Measurements from ENCODE around the gene GPR4. TPM values are rescaled to one million over a fixed set of nuclear protein-coding genes. Genes with fewer than 3 reads are reported as not detected.

The GPR4 gene
- total RNA-seq, 4 donors from 2014 or later, result 6.0 to 29.4 (median 12.0) TPM

DNA sequence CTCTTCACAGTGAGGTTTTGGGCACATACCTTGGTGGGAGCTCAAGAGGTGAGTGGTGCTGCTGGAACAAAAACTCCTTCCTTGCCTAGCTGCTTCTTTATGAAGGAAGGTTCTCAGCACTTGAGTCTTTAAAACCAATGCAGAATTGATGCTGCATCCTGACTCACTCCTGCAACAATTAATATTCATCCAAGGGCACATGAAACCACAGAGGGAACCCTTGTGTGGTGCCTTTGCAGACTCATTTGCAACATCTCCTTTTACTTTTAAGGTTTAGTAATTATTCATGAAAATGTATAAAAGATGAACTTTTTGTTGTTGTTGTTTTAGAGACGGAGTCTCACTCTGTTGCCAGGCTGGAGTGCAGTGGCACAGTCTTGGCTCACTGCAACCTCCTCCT lies 47.5 kb downstream of the GPR4 start:
- ATAC-seq (ENCODE audit: low FRiP score), result no peak
- TF ChIP-seq, protein P1, sequence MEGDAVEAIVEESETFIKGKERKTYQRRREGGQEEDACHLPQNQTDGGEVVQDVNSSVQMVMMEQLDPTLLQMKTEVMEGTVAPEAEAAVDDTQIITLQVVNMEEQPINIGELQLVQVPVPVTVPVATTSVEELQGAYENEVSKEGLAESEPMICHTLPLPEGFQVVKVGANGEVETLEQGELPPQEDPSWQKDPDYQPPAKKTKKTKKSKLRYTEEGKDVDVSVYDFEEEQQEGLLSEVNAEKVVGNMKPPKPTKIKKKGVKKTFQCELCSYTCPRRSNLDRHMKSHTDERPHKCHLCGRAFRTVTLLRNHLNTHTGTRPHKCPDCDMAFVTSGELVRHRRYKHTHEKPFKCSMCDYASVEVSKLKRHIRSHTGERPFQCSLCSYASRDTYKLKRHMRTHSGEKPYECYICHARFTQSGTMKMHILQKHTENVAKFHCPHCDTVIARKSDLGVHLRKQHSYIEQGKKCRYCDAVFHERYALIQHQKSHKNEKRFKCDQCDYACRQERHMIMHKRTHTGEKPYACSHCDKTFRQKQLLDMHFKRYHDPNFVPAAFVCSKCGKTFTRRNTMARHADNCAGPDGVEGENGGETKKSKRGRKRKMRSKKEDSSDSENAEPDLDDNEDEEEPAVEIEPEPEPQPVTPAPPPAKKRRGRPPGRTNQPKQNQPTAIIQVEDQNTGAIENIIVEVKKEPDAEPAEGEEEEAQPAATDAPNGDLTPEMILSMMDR (IDR thresholded peaks at IDR 0.05), result no peak
- DNase-seq (ENCODE audit: low spot score), result no peak

DNA sequence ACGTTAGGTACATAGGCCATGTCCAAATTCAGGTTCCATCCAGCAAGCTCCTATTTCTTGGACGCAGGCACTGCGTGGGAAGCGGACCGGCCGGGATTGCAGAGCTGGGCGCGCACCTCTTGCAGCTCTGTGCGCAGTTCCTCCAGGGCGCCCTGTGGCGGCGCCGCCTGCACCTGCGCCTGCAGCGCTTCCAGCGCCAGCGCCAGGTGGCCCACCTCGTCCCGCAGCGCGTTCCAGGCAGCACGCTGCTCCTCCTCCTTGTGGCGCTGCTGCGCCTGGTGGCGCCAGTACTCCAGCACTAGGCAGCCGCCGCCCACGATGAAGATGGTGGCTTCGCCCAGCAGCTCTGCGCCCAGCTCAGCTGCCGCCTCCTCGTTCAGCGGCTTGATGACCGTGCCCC lies 48.5 kb downstream of the GPR4 start:
- TF ChIP-seq, protein P1 (IDR thresholded peaks at IDR 0.05), result no peak
- DNase-seq (ENCODE audit: low spot score) (no peak), ATAC-seq (ENCODE audit: low FRiP score) (no peak)

DNA sequence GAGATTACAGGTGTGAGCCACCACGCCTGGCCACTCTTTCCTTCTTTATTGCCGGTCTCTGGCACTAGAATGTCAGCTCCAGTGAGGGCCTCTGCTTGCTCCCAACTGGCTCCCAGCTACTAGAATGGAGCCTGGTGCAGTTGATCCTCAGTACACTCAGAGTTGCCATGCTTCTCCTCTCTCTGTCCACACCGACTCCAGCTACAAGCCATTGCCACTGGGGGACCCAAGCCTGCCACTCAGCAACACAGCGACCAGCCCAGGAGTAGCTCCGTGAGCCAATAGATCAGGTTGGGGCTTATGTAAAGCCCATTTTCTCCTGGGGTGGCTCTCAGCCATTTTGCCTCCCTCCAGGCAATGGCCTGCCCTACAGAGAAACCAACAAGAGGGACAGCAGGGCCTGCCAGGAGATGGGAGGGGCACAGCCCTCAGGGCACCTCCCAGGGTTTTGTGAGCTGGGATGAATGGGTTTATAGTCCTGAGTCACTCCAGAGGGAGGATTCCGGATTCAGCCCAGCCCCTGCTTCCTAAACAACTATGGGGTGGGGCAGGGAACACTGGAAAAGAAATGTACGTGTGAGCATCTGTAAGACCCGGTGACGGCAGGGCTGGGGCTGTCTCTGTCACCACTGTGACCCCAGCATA lies 53.9 kb downstream of the GPR4 start:
- no peak for ATAC-seq (ENCODE audit: low FRiP score)

GRCh38 chr19:45547211-45547770 lies 54.7 kb downstream of the GPR4 start:
- TF ChIP-seq, protein P1 (IDR thresholded peaks at IDR 0.05), result no peak
- DNase-seq (ENCODE audit: low spot score), result no peak
- ATAC-seq (ENCODE audit: low FRiP score), result no peak

More for the DNA sequence above, 53.9 kb downstream of the GPR4 start:
- TF ChIP-seq, protein P1 (IDR thresholded peaks at IDR 0.05), result no peak
- DNase-seq (ENCODE audit: low spot score), result no peak

GRCh38 chr19:45542234-45542668 lies 59.8 kb downstream of the GPR4 start:
- DNase-seq (ENCODE audit: low spot score), result no peak
- no peak for ATAC-seq (ENCODE audit: low FRiP score)
- TF ChIP-seq, protein P1 (IDR thresholded peaks at IDR 0.05), result no peak

Small RNA genes lying within 50 kb of the gene (small RNA-seq; reads per million reads assigned to genes)
- gene RN7SL836P, result not detected

Other genes starting within 250 kb of the GPR4 start
- gene ERCC2, start 231.6 kb downstream of the GPR4 start, total RNA-seq, result 10 to 100 TPM in 1 of 4 donors, 1 to 10 TPM in 3; 7.1 to 11.2 (median 8.4) TPM
- gene PPP1R13L, start 197.1 kb downstream of the GPR4 start, total RNA-seq, result 10 to 100 TPM; 13.7 to 20.0 (median 15.6) TPM
- gene POLR1G, start 195.6 kb downstream of the GPR4 start, total RNA-seq, result 10 to 100 TPM in 1 of 4 donors, 1 to 10 TPM in 3; 5.2 to 29.8 (median 6.3) TPM
- gene ERCC1, start 178.3 kb downstream of the GPR4 start, total RNA-seq, result 10 to 100 TPM; 63.7 to 93.8 (median 76.5) TPM
- 100 to 1,000 TPM; 306 to 713 (median 395) TPM for gene FOSB, start 134.2 kb downstream of the GPR4 start, total RNA-seq
- 1 to 10 TPM; 3.8 to 9.4 (median 7.0) TPM for gene RTN2, start 105.2 kb downstream of the GPR4 start, total RNA-seq
- 1 to 10 TPM; 1.9 to 3.8 (median 2.9) TPM for gene PPM1N, start 103.8 kb downstream of the GPR4 start, total RNA-seq
- 100 to 1,000 TPM in 1 of 4 donors, 10 to 100 TPM in 3; 47.0 to 132 (median 68.7) TPM for gene VASP, start 94.7 kb downstream of the GPR4 start, total RNA-seq
- gene OPA3, start 17.4 kb downstream of the GPR4 start, total RNA-seq, result 10 to 100 TPM in 2 of 4 donors, 1 to 10 TPM in 2; 6.3 to 15.5 (median 11.1) TPM
- gene EML2, start 37.2 kb upstream of the GPR4 start, total RNA-seq, result 10 to 100 TPM; 18.0 to 22.4 (median 19.9) TPM
- 1 to 10 TPM; 1.1 to 8.7 (median 2.5) TPM for gene GIPR, start 66.0 kb upstream of the GPR4 start, total RNA-seq
- gene SNRPD2, start 89.7 kb upstream of the GPR4 start, total RNA-seq, result 100 to 1,000 TPM; 104 to 194 (median 148) TPM
- 1 to 10 TPM; 2.7 to 5.8 (median 5.2) TPM for gene QPCTL, start 90.5 kb upstream of the GPR4 start, total RNA-seq
- 1 to 10 TPM; 5.8 to 7.6 (median 6.7) TPM for gene FBXO46, start 128.7 kb upstream of the GPR4 start, total RNA-seq
- gene MEIOSIN, start 131.2 kb upstream of the GPR4 start, total RNA-seq, result not detected
- 10 to 100 TPM in 1 of 4 donors, 1 to 10 TPM in 3; 4.3 to 13.4 (median 7.8) TPM for gene SIX5, start 167.0 kb upstream of the GPR4 start, total RNA-seq
- 10 to 100 TPM in 3 of 4 donors, 1 to 10 TPM in 1; 9.4 to 30.1 (median 23.2) TPM for gene DMPK, start 180.3 kb upstream of the GPR4 start, total RNA-seq
- 10 to 100 TPM; 26.2 to 42.5 (median 35.9) TPM for gene DMWD, start 190.6 kb upstream of the GPR4 start, total RNA-seq
- under 1 TPM in 1 of 4 donors, not detected in 3; 0.24 TPM for gene RSPH6A, start 213.1 kb upstream of the GPR4 start, total RNA-seq

All from omental fat pad (tissue), 4 donors.